22Rv1 (cell line): ENCODE measurements around the gene USP35.

Source experiments
- CTCF ChIP-seq: fragments of 450-650 bp; IDR thresholded peaks from 2 replicates; pipeline ENCODE4 v1.5.1; 2017; ENCODE audit warnings: mild to moderate bottlenecking
- ZFX ChIP-seq: fragments of 450-650 bp; IDR thresholded peaks from 2 replicates; pipeline ENCODE4 v1.6.1; 2017; ENCODE audit warnings: antibody characterized with exemption, borderline replicate concordance

- TF ChIP-seq CTCF (no peak), ZFX (no peak)
Observed at GRCh38 chr11:78217650-78218541, 29.2 kb downstream of the USP35 start.
